Cerebellar cortex (tissue), 1 donor: ENCODE results near the gene SMCO2.
A peak's percentile ranks its signal among the peaks of the same experiment; 100 is the strongest.

Experiments used
- DNase-seq: peaks from one replicate; pipeline ENCODE4 v3.0.0-alpha.2; 2015; ENCODE audit warnings: low spot score

The SMCO2 gene

GRCh38 chr12:27446436-27446835 is at the start of gene SMCO2:
SMCO2 (plus strand) TSS chr12:27446736; CDS start chr12:27470632, 23,896 bp downstream.
- no peak for DNase-seq

- DNase-seq = no peak
These were observed 48.1 kb upstream of the SMCO2 start for GRCh38 chr12:27398466-27398865.

- DNase-seq = no peak
These were observed 47.5 kb upstream of the SMCO2 start for GRCh38 chr12:27399074-27399473.

GRCh38 chr12:27400856-27401354 is 45.6 kb upstream of the SMCO2 start:
- no peak for DNase-seq

GRCh38 chr12:27412047-27412446 is 34.5 kb upstream of the SMCO2 start:
- DNase-seq = no peak

- DNase-seq = no peak
These were observed 23.8 kb upstream of the SMCO2 start for GRCh38 chr12:27422697-27423096.

GRCh38 chr12:27424631-27425230 is 21.8 kb upstream of the SMCO2 start:
- DNase-seq = peak; percentile 33

- no peak for DNase-seq
These were observed 21.2 kb upstream of the SMCO2 start for GRCh38 chr12:27425306-27425705.

GRCh38 chr12:27426743-27427487 is 19.6 kb upstream of the SMCO2 start:
- no peak for DNase-seq

GRCh38 chr12:27427824-27428223 is 18.7 kb upstream of the SMCO2 start:
- DNase-seq = no peak

- DNase-seq = no peak
These were observed 18.1 kb upstream of the SMCO2 start for GRCh38 chr12:27428466-27428865.

- DNase-seq = no peak
These were observed 16.9 kb upstream of the SMCO2 start for GRCh38 chr12:27429606-27430005.

GRCh38 chr12:27431185-27431584 is 15.4 kb upstream of the SMCO2 start:
- DNase-seq = no peak

- DNase-seq = no peak
These were observed 11.6 kb upstream of the SMCO2 start for GRCh38 chr12:27434673-27435565.

- no peak for DNase-seq
These were observed 10.5 kb upstream of the SMCO2 start for GRCh38 chr12:27436029-27436428.

GRCh38 chr12:27436768-27437167 is 9.8 kb upstream of the SMCO2 start:
- no peak for DNase-seq

- no peak for DNase-seq
These were observed 8.7 kb upstream of the SMCO2 start for GRCh38 chr12:27437839-27438238.

GRCh38 chr12:27447761-27448160 is 1.2 kb downstream of the SMCO2 start:
- no peak for DNase-seq

- no peak for DNase-seq
These were observed 2.5 kb downstream of the SMCO2 start for GRCh38 chr12:27449026-27449425.

- no peak for DNase-seq
These were observed 3.5 kb downstream of the SMCO2 start for GRCh38 chr12:27449893-27450534.

- DNase-seq = no peak
These were observed 4.7 kb downstream of the SMCO2 start for GRCh38 chr12:27451036-27451825.
